Neural crest cell (in vitro differentiated cells): Measurements from ENCODE around the gene FILIP1. TPM values are rescaled to one million over a fixed set of nuclear protein-coding genes. Genes with fewer than 3 reads are reported as not detected.
A peak's percentile ranks its signal among the peaks of the same experiment; 100 is the strongest.

ENCODE experiments used
- DNase-seq: peaks from one replicate; pipeline ENCODE4 v3.0.0; 2021; ENCODE audit warnings: low read depth, mixed read lengths, low spot score
- H3K27ac Mint-ChIP-seq: one replicate; pipeline ENCODE4 v1.8.0; 2021; ENCODE audit warnings: mild to moderate bottlenecking, mixed read lengths; ENCODE audit not compliant: unreplicated experiment
- H3K27me3 Mint-ChIP-seq: 2 replicates; pipeline ENCODE4 v1.8.0; 2021; ENCODE audit warnings: low read depth, mild to moderate bottlenecking, mixed read lengths
- H3K36me3 Mint-ChIP-seq: 2 replicates; pipeline ENCODE4 v1.8.0; 2021; ENCODE audit warnings: low read depth, mild to moderate bottlenecking, mixed read lengths
- H3K4me1 Mint-ChIP-seq: 2 replicates; pipeline ENCODE4 v1.8.0; 2021; ENCODE audit warnings: mixed read lengths
- H3K4me3 Mint-ChIP-seq: one replicate; pipeline ENCODE4 v1.8.0; 2021; ENCODE audit warnings: mild to moderate bottlenecking, mixed read lengths
- H3K9me3 Mint-ChIP-seq: 2 replicates; pipeline ENCODE4 v1.8.0; 2021; ENCODE audit warnings: mixed read lengths
- CTCF ChIP-seq: fragments of 200-600 bp; sonication (generic); conservative IDR thresholded peaks from 2 replicates; pipeline ENCODE4 v1.5.0; 2021; ENCODE audit warnings: antibody characterized with exemption, mild to moderate bottlenecking
- total RNA-seq: library from RNA; stranded (reverse); gene quantifications from 2 replicates; pipeline ENCODE4 v1.2.1, GENCODE V29; 2021

The FILIP1 gene
- total RNA-seq, 1 donor from 2014 or later: 0.79 TPM

DNA sequence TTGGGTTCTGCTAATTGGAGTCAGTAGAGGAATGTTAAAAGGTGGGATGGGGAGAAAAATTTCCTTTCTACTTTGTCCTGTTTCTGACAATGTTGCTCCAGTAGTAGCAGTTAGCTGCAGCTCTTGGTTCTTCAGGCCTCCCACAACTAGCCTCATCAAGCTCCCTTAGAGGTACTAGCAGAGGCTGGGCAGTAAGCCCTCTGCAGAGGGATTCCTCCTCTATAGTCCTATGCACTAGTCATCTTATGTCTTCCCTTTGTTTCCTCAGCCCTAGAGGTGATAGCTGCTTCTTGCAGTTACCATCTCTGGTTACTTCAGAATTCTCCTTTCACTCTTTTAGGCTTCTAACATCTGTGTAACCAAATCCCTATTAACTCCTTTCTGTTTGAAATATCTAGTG lies 99.8 kb downstream of the FILIP1 start:
- H3K9me3 Mint-ChIP-seq: no peaks in the 10 kb centered on the region
- no peak overlapping the region for H3K4me3 Mint-ChIP-seq
- no peak for DNase-seq
- TF ChIP-seq CTCF: no peak
- H3K4me1 Mint-ChIP-seq: peaks cover 3% of the 10 kb centered on the region
- no peak overlapping the region for H3K27ac Mint-ChIP-seq
- no peaks in the 10 kb centered on the region for H3K27me3 Mint-ChIP-seq
- H3K36me3 Mint-ChIP-seq: no peaks in the 10 kb centered on the region

GRCh38 chr6:75391276-75391675 lies 102.3 kb downstream of the FILIP1 start:
- Mint-ChIP-seq H3K27me3 (no peaks in the 10 kb centered on the region), H3K4me3 (no peak overlapping the region), H3K27ac (no peak overlapping the region), H3K4me1 (no peaks in the 10 kb centered on the region), H3K36me3 (no peaks in the 10 kb centered on the region), H3K9me3 (peaks cover 2% of the 10 kb centered on the region)
- no peak for TF ChIP-seq CTCF
- no peak for DNase-seq

- Mint-ChIP-seq H3K27ac (no peak overlapping the region), H3K9me3 (peaks cover 2% of the 10 kb centered on the region), H3K36me3 (no peaks in the 10 kb centered on the region), H3K27me3 (no peaks in the 10 kb centered on the region), H3K4me1 (peaks cover 30% of the 10 kb centered on the region), H3K4me3 (no peak overlapping the region)
- no peak for TF ChIP-seq CTCF
- DNase-seq: no peak
Measured at GRCh38 chr6:75386050-75386770, 107.4 kb downstream of the FILIP1 start.

DNA sequence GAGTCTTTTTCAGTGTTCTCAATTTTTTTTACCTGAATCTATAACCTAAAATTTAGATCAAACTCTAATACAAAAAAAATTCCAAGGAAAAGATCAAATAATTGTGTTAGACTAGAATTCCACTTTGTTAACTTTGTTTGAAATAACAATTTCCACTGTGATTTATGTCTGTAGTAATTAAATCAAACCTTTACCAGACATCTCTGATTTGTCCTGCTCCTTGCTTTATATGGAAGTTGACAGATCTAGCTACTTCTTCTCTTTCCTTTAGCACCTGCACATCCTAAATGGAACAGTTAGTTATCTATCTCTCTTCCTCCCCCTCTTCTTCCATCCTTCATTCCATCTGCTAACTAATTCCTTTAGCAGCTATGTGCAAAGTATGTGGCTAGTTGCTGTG lies 109.5 kb downstream of the FILIP1 start:
- peaks cover 2% of the 10 kb centered on the region for H3K9me3 Mint-ChIP-seq
- no peak overlapping the region for H3K4me3 Mint-ChIP-seq
- H3K4me1 Mint-ChIP-seq: peaks cover 30% of the 10 kb centered on the region
- H3K27ac Mint-ChIP-seq: no peak overlapping the region
- H3K27me3 Mint-ChIP-seq: no peaks in the 10 kb centered on the region
- TF ChIP-seq CTCF: no peak
- no peak for DNase-seq
- H3K36me3 Mint-ChIP-seq: no peaks in the 10 kb centered on the region

DNA sequence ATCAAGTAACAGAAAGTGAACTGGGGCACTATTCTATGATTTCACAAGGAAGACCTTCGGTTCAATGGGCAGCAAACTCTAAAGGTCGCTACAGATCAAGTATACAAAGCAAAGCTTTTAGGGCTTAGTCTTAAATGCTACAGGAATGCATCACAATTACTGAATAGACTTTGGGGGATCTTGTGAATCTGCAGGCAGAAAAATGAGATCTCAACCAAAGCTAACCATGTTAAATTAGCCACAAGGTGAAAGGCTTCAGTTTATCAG lies 111.0 kb downstream of the FILIP1 start:
- Mint-ChIP-seq H3K36me3 (no peaks in the 10 kb centered on the region), H3K27ac (peak overlapping the region; percentile 97), H3K4me1 (peaks cover 38% of the 10 kb centered on the region), H3K4me3 (peak overlapping the region; percentile 29), H3K27me3 (no peaks in the 10 kb centered on the region), H3K9me3 (no peaks in the 10 kb centered on the region)
- no peak for TF ChIP-seq CTCF
- no peak for DNase-seq
